ENCODE measurements around the gene IL36G.

IL36G gene

DNA sequence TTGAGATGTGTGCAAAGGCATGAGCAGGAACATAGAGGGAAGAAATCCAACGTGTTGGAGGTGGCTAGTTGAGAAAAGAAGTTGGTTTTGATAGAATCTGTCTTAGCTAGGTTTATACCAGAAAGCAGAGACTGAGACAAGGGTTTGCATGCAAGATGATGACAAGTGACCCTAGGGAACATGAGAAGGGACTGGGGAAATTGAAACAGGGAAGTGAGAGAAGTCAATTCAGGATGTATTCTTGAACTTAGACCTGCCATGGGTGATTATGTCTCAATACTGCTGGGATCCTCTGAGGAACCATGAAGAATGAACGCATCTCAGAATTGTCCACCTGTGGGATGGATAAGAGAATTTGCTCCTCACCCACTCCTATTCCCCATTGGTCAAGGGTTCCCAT lies 47.9 kb downstream of the IL36G start:
- DNase-seq: no peak

DNA sequence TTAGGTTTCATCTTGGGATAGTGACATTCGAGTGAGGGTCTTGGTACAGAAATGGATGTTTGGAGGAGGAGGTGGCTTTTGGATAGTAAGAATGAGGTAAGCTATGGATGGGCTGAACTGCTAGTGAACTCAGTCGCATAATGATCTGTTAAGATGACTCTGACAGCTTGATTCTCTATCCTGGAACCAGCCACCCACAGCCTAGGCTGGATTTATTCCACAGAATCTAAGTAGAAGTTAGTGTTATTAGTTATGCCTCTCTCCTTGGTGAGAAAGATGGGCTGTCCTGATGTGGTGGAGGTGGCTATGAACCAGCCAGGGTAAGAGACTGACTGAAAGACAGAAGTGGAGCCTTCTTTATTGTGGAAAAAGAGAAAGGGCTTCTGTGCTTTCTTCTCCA lies 49.9 kb downstream of the IL36G start:
- DNase-seq: no peak

DNA sequence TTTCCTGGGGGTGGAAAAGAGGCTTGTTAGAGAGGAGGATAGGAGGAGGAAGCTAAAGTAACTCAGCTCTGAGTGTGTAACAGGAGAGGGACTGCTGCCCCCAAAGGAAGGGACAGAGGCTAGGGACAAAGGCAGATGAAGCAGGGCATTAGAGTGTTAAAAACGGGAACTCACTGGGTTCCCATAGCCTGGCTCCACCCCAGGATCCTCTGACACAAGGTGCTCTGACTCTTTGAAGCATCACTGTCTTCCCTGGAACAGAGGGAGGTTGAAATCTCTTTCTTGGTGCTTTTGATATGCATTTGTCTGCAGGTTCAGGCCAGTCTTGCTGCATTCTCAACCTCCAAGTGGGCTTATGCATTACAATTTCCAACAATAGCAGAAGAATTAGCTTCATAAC lies 50.3 kb downstream of the IL36G start:
- DNase-seq: no peak

- DNase-seq: no peak
Observed at GRCh38 chr2:113032737-113033136, 54.9 kb downstream of the IL36G start.

- DNase-seq: no peak
Observed at GRCh38 chr2:113034016-113034415, 56.2 kb downstream of the IL36G start.

All from NCI-H2171 (cell line).